Cardiac atrium fibroblast (primary cell): Measurements from ENCODE around the gene CARTPT. TPM values are rescaled to one million over a fixed set of nuclear protein-coding genes. Genes with fewer than 3 reads are reported as not detected.

ENCODE experiments used
- total RNA-seq: library from RNA; depleted of rRNA; stranded (reverse); fragments of >200 nt; gene quantifications from 2 replicates; pipeline ENCODE4 v1.2.3, GENCODE V29; 2015

CARTPT gene
- not detected in 2 replicates for total RNA-seq

DNA sequence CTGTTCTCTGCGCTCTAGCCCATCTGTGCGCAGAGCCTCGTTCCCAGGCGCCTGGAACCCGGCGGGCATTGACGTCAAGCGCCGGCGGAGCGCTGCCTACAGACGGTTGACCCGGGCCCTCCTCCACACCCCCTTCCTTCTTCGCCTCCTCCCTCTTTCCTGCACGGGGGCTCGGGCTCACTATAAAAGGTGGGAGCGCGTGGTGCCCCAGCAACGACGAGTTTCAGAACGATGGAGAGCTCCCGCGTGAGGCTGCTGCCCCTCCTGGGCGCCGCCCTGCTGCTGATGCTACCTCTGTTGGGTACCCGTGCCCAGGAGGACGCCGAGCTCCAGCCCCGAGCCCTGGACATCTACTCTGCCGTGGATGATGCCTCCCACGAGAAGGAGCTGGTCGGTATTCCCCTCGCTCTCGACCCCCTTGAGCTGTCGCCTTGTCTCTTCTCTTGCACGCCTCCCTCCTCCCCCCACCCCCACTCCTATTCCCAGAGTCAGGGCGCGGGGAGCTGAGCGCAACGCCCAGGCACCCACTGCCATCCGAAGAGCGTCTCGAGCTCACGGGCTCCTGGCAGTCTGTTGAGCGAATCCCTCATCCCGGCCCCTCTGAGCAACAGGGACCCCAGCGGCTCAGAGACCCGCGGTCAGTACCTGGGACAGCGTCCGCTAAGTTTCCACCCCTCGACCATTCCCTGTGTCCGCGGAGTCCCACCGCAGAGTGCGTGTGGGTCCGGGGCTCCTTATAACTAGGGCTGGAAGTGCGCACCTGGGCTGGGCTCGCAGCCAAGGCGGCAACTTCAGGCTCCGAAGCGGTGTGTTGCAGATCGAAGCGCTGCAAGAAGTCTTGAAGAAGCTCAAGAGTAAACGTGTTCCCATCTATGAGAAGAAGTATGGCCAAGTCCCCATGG is at the start of gene CARTPT:
TSS of gene CARTPT (plus strand) at position 213 of the 902 bp plus-strand sequence. CDS start at position 232, 19 bp downstream.

Other genes with a start within 250 kb of the CARTPT start
- 16.6 and 30.6 TPM in 2 replicates for gene MCCC2, start 131.9 kb upstream of the CARTPT start, total RNA-seq